K562 (cell line): ENCODE measurements around the gene AMOT. TPM values are rescaled to one million over a fixed set of nuclear protein-coding genes. Genes with fewer than 3 reads are reported as not detected.

Source experiments
- ATAC-seq: fragments of 200-7000 bp; cut with Tn5 transposase; 3 replicates; pipeline ENCODE4 v1.9.1; 2020; ENCODE audit warnings: moderate library complexity
- BruUV-seq: library from RNA; stranded (reverse); fragments of 400-500 nt; replicated peaks from 2 replicates; lab custom pipeline; 2021; lab: Mats Ljungman, UMichigan
- CTCF ChIA-PET: fragments of 300-600 bp; formaldehyde crosslinking; extraction: SDS; loops from one replicate; lab custom pipeline; 2021; ENCODE audit warnings: low intra/inter-chr PET ratio; lab: Yijun Ruan, JAX
- POLR2A ChIA-PET: fragments of 300-600, 350-650 bp; sonication (Branson Sonifier 250); formaldehyde crosslinking; extraction: SDS; loops from one replicate; lab custom pipeline; 2021; ENCODE audit warnings: antibody characterized with exemption, inconsistent platforms; lab: Yijun Ruan, JAX
- DNase-seq, 4 experiments: peaks; one replicate each; pipeline versions ENCODE4 v3.0.0 to v3.0.0-alpha.2; 2011 to 2018; ENCODE audit warnings: low spot score in 3 of 4, mixed read lengths in 3 of 4; ENCODE audit errors: extremely low read depth in 1 of 4
- FAIRE-seq: peaks from 2 replicates; lab custom pipeline; 2011; peaks lifted over from hg19 to GRCh38; lab: Jason Lieb, UNC
- H2AFZ ChIP-seq: 2 replicates; pipeline ENCODE4 v1.6.0; 2011; ENCODE audit warnings: low read depth, low read length, control low read depth, inconsistent platforms
- H3K27ac ChIP-seq: fragments of 200-600 bp; 3 replicates; pipeline ENCODE4 v1.8.0; 2011; ENCODE audit warnings: low read depth, mild to moderate bottlenecking, control low read depth, inconsistent platforms, low read length, moderate library complexity, mixed read lengths; ENCODE audit errors: extremely low read depth
- H3K27me3 ChIP-seq, 2 experiments: fragments of 300-600 bp in 1 of 2; 2 replicates in 1 of 2; 3 replicates in 1 of 2; pipeline versions ENCODE4 v1.6.0 to v1.8.0; 2011; ENCODE audit warnings: inconsistent platforms in 2 of 2, low read length in 2 of 2, mild to moderate bottlenecking in 1 of 2, mixed read lengths in 1 of 2, moderate library complexity in 1 of 2; ENCODE audit not compliant: control insufficient read depth in 2 of 2, insufficient read depth in 2 of 2
- H3K36me3 ChIP-seq: fragments of 300-600 bp; 3 replicates; pipeline ENCODE4 v1.8.0; 2011; ENCODE audit warnings: mild to moderate bottlenecking, low read length, inconsistent platforms; ENCODE audit not compliant: control insufficient read depth, insufficient read depth
- H3K4me1 ChIP-seq, 2 experiments: fragments of 200-600 bp in 1 of 2; replicated peaks in 1 of 2; 2 replicates in 1 of 2; 3 replicates in 1 of 2; pipeline versions ENCODE4 v1.5.1 to v1.8.0; 2011; ENCODE audit warnings: inconsistent platforms in 2 of 2, low read length in 2 of 2, mild to moderate bottlenecking in 1 of 2, mixed read lengths in 1 of 2, moderate library complexity in 1 of 2; ENCODE audit not compliant: control insufficient read depth in 2 of 2, insufficient read depth in 2 of 2
- H3K4me2 ChIP-seq: 2 replicates; pipeline ENCODE4 v1.6.1; 2011; ENCODE audit warnings: low read length, control low read depth, inconsistent platforms, mixed read lengths; ENCODE audit not compliant: insufficient read depth
- H3K4me3 ChIP-seq: fragments of 200-600 bp; sonication (generic), shearing (Covaris generic); 2 replicates; pipeline ENCODE4 v1.5.1; 2016; ENCODE audit warnings: control low read depth, inconsistent platforms
- H3K79me2 ChIP-seq: fragments of 200-600 bp; 3 replicates; pipeline ENCODE4 v1.8.0; 2011; ENCODE audit warnings: low read length, inconsistent platforms; ENCODE audit not compliant: control insufficient read depth, insufficient read depth
- H3K9ac ChIP-seq, 2 experiments: 2 replicates each; pipeline versions ENCODE4 v1.6.0 to v1.6.1; 2011; ENCODE audit warnings: low read depth in 2 of 2, low read length in 2 of 2, control low read depth in 1 of 2, inconsistent platforms in 1 of 2, mild to moderate bottlenecking in 1 of 2, mixed read lengths in 1 of 2; ENCODE audit not compliant: insufficient read depth in 1 of 2
- H3K9me1 ChIP-seq: one replicate; pipeline ENCODE4 v1.6.0; 2011; ENCODE audit warnings: inconsistent platforms, mild to moderate bottlenecking, low read length, moderate library complexity; ENCODE audit not compliant: control insufficient read depth, insufficient read depth
- H3K9me3 ChIP-seq: replicated peaks from 2 replicates; pipeline ENCODE4 v1.5.1; 2011; ENCODE audit warnings: low read depth, low read length, inconsistent platforms; ENCODE audit not compliant: control insufficient read depth, insufficient read depth
- H4K20me1 ChIP-seq: replicated peaks from 2 replicates; pipeline ENCODE4 v1.6.1; 2011; ENCODE audit warnings: low read length, inconsistent platforms, mixed read lengths; ENCODE audit not compliant: control insufficient read depth, insufficient read depth
- BDP1 ChIP-seq: IDR thresholded peaks from 3 replicates; pipeline ENCODE4 v1.6.1; 2011; ENCODE audit not compliant: insufficient read length, insufficient read depth
- DMBX1 ChIP-seq: fragments of 250-450 bp; sonication (Bioruptor Pico); IDR thresholded peaks from 2 replicates; pipeline ENCODE4 v1.8.0; 2022; ENCODE audit warnings: inconsistent platforms, mild to moderate bottlenecking, moderate library complexity, borderline replicate concordance
- SNIP1 ChIP-seq: fragments of 450-650 bp; IDR thresholded peaks from 2 replicates; pipeline ENCODE4 v1.7.1; 2017; ENCODE audit warnings: low read depth, mild to moderate bottlenecking
- ZBTB49 ChIP-seq: sonication (generic); formaldehyde crosslinking; IDR thresholded peaks from 2 replicates; pipeline ENCODE4 v1.8.0; 2022; ENCODE audit warnings: missing genetic modification reagents, mild to moderate bottlenecking, borderline replicate concordance
- ZNF263 ChIP-seq: sonication (generic); formaldehyde crosslinking; IDR thresholded peaks from 2 replicates; pipeline ENCODE4 v1.8.0; 2022; ENCODE audit warnings: mild to moderate bottlenecking, missing genetic modification reagents, borderline replicate concordance
- ZNF717 ChIP-seq: fragments of 250-450 bp; sonication (Bioruptor Pico); IDR thresholded peaks from 2 replicates; pipeline ENCODE4 v1.5.0; 2021
- ZZZ3 ChIP-seq: fragments of 450-650 bp; IDR thresholded peaks from 2 replicates; pipeline ENCODE4 v1.6.1; 2016; ENCODE audit warnings: antibody characterized with exemption, mild to moderate bottlenecking, moderate library complexity
- WGBS: fragments of 100-300 bp; shearing (Covaris generic); methylation state at CpG from one replicate; pipeline ENCODE4 v1.1.6; 2016; ENCODE audit warnings: low coverage, mixed read lengths; ENCODE audit not compliant: insufficient coverage; ENCODE audit errors: missing lambda C conversion rate; 5-methylcytosine and 5-hydroxymethylcytosine counted together
- in situ Hi-C: fragments of 300-500 bp; cut with MboI; formaldehyde crosslinking; loops from 4 replicates; pipeline ENCODE4 v1.15.0; 2018; ENCODE audit warnings: inconsistent platforms, mixed read lengths
- intact Hi-C: fragments of 100-400 bp; cut with micrococcal nuclease; formaldehyde crosslinking; loops from 2 replicates; pipeline ENCODE4 v1.14.2; 2022
- polyA plus RNA-seq, 8 experiments: library from polyadenylated mRNA; depleted of rRNA in 4 of 8; stranded (reverse) in 5 of 8; unstranded in 3 of 8; fragments of >200 nt; fragmentation: Nextera tagmentation in 2 of 8; fragmentation: Illumina TruSeq in 1 of 8; extraction: Ambion mirVana in 2 of 8; extraction: Trizol in 1 of 8; gene quantifications; 2 replicates each; pipeline versions ENCODE4 v1.2.1 to v1.2.3, GENCODE V29; 2011 to 2014; ENCODE audit warnings: inconsistent platforms in 1 of 8, missing spikeins in 1 of 8
- total RNA-seq, 7 experiments: library from RNA; depleted of rRNA in 6 of 7; stranded (reverse); fragments of >200 nt in 6 of 7; fragmentation: Illumina TruSeq in 2 of 7; extraction: Trizol in 2 of 7; gene quantifications; 2 replicates each; pipeline versions ENCODE4 v1.2.1 to v1.2.3, GENCODE V29; 2011 to 2021; ENCODE audit warnings: low replicate concordance in 1 of 7

AMOT gene
- total and polyA plus RNA-seq, 9 of the 15 experiments (the other 6 are each of a cell fraction or from before 2014, with no cell fraction given), result 0.04 TPM; not detected in 8

GRCh38 chrX:112819008-112819640 lies 21.5 kb downstream of the AMOT start (continued):
- TF ChIP-seq ZBTB49 (CRISPR knock-in tag), result no peak
- TF ChIP-seq, all 486 proteins: peak for 0

GRCh38 chrX:112818114-112819007 lies 22.3 kb downstream of the AMOT start:
- Histone ChIP-seq H2AFZ (no peak overlapping the region), H3K9me1 (no peaks in the 10 kb centered on the region), H3K4me2 (no peak overlapping the region), H3K79me2 (no peaks in the 10 kb centered on the region), H3K27me3 (no peaks in the 10 kb centered on the region), H3K9ac (no peak overlapping the region), H3K4me3 (no peak overlapping the region), H3K9me3 (no peaks in the 10 kb centered on the region), H4K20me1 (no peaks in the 10 kb centered on the region), H3K36me3 (no peaks in the 10 kb centered on the region), H3K4me1 (no peaks in the 10 kb centered on the region), H3K27ac (no peak overlapping the region)
- 0% methylated on average over 5 of the region's 11 CpGs for WGBS
- in situ Hi-C loops (no loop called here), intact Hi-C loops (no loop called here)
- CTCF ChIA-PET, result no interaction called here
- DNase-seq (no peak), ATAC-seq (no peak), FAIRE-seq (no peak)
- BruUV-seq, result no TSS peak
- TF ChIP-seq SNIP1 (no peak), ZNF717 (CRISPR knock-in tag) (no peak), ZZZ3 (no peak), BDP1 (no peak), ZNF263 (CRISPR knock-in tag) (no peak), DMBX1 (CRISPR knock-in tag) (no peak)
- POLR2A ChIA-PET, result interaction anchor here (0.9 kb wide), 1 partner anchor 25 kb away, joined by 3 read pairs; no protein-coding TSS in a partner anchor
